SK-N-SH (cell line): Measurements from ENCODE around the gene TAS2R41.

Source experiments
- CTCF ChIP-seq: fragments of 200-600 bp; sonication (generic); IDR thresholded peaks from 2 replicates; pipeline ENCODE4 v1.6.1; 2017; ENCODE audit warnings: antibody characterized with exemption, mild to moderate bottlenecking, moderate library complexity
- EP300 ChIP-seq, 2 experiments: IDR thresholded peaks; 2 replicates each; pipeline versions ENCODE4 v1.4.0 to v1.6.1; 2012; ENCODE audit warnings: borderline replicate concordance in 1 of 2, low read depth in 1 of 2, low read length in 1 of 2
- EZH2phosphoT487 ChIP-seq: fragments of 200-600 bp; sonication (generic); IDR thresholded peaks from 2 replicates; pipeline ENCODE4 v1.6.1; 2017; ENCODE audit warnings: low read depth, mixed run types, mild to moderate bottlenecking, antibody characterized with exemption, moderate library complexity, borderline replicate concordance
- FOXJ3 ChIP-seq: sonication (generic); formaldehyde crosslinking; IDR thresholded peaks from 2 replicates; pipeline ENCODE4 v1.5.1; 2020; ENCODE audit warnings: mild to moderate bottlenecking, missing genetic modification reagents
- FOXM1 ChIP-seq: IDR thresholded peaks from 2 replicates; pipeline ENCODE4 v1.4.0; 2012; ENCODE audit warnings: low read depth, mild to moderate bottlenecking
- MXI1 ChIP-seq: IDR thresholded peaks from 2 replicates; pipeline ENCODE4 v1.6.1; 2012; ENCODE audit warnings: mild to moderate bottlenecking, low read depth, low read length, improper control_type of control experiment
- NFIC ChIP-seq: IDR thresholded peaks from 2 replicates; pipeline ENCODE4 v1.4.0; 2012; ENCODE audit warnings: borderline replicate concordance
- RAD21 ChIP-seq: IDR thresholded peaks from 2 replicates; pipeline ENCODE4 v1.6.1; 2012; ENCODE audit warnings: mild to moderate bottlenecking, low read length
- SMC3 ChIP-seq: IDR thresholded peaks from 2 replicates; pipeline ENCODE4 v1.6.1; 2012; ENCODE audit warnings: low read depth, low read length, improper control_type of control experiment
- TAF1 ChIP-seq: IDR thresholded peaks from 2 replicates; pipeline ENCODE4 v1.6.1; 2012; ENCODE audit warnings: low read depth, mild to moderate bottlenecking, low read length, moderate library complexity, borderline replicate concordance
- TEAD4 ChIP-seq: IDR thresholded peaks from 2 replicates; pipeline ENCODE4 v1.4.0; 2012; ENCODE audit warnings: mild to moderate bottlenecking, borderline replicate concordance; ENCODE audit not compliant: insufficient read depth
- TF ChIP-seq, protein P1 (sequence below): fragments of 150-350 bp; IDR thresholded peaks from 2 replicates; pipeline ENCODE4 v1.6.1; 2016; ENCODE audit warnings: mild to moderate bottlenecking, low read depth, low read length
- TF ChIP-seq, protein P2 (sequence below): IDR thresholded peaks from 2 replicates; pipeline ENCODE4 v1.4.0; 2012; ENCODE audit warnings: low read depth, borderline replicate concordance

DNA sequence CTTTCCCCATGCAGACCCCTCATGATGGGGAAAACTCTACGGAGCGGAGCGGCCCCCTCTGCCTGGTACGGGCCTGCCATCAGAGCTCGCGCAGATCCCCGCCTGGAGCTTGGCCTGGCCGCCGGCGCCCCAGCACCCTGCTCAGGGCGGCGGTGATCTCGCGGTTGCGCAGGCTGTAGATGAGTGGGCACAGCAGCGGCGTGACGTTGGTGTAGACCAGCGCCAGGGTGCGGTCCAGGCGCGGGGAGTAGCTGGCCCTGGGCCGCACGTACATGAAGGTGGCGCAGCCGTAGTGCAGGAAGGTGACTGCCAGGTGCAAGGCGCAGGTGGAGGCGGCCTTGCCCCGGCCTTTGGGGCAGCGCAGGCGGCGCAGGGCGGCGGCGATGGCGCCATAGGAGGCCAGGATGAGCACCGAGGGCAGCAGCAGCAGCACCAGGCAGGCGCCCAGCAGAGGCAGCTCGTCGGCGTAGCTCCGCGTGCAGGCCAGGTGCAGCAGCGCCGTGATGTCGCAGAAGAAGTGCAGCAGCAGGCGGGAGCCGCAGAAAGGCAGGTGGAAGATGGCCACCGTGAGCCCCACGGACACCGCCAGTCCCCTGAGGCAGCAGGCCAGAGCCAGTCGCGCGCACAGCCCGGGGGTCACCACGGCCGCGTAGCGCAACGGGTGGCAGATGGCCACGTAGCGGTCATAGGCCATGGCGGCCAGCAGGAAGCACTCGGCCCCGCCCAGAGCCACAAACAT is 33.4 kb downstream of the TAS2R41 start:
- TF ChIP-seq RAD21 (no peak), SMC3 (no peak), EP300 (IDR thresholded peaks at IDR 0.05; ENCODE audit: borderline replicate concordance in 1 of 2, low read depth in 1 of 2, low read length in 1 of 2) (no peak), FOXJ3 (CRISPR knock-in tag) (no peak), NFIC (no peak), CTCF (no peak), MXI1 (no peak), TEAD4 (no peak), EZH2phosphoT487 (no peak), TAF1 (no peak), FOXM1 (no peak)
- TF ChIP-seq, protein P1, sequence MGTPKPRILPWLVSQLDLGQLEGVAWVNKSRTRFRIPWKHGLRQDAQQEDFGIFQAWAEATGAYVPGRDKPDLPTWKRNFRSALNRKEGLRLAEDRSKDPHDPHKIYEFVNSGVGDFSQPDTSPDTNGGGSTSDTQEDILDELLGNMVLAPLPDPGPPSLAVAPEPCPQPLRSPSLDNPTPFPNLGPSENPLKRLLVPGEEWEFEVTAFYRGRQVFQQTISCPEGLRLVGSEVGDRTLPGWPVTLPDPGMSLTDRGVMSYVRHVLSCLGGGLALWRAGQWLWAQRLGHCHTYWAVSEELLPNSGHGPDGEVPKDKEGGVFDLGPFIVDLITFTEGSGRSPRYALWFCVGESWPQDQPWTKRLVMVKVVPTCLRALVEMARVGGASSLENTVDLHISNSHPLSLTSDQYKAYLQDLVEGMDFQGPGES, result no peak
- TF ChIP-seq, protein P2, sequence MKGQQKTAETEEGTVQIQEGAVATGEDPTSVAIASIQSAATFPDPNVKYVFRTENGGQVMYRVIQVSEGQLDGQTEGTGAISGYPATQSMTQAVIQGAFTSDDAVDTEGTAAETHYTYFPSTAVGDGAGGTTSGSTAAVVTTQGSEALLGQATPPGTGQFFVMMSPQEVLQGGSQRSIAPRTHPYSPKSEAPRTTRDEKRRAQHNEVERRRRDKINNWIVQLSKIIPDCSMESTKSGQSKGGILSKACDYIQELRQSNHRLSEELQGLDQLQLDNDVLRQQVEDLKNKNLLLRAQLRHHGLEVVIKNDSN, result no peak
